Stimulated activated CD4-positive, alpha-beta T cell treated with anti-CD3 and anti-CD28 coated beads, Interleukin-4, amount 100 ng/mL, for 4 hours (primary cell): ENCODE results near the gene P2RX6.

Source experiments
- DNase-seq, 2 experiments: peaks; one replicate each; pipeline ENCODE4 v3.0.0-alpha.2; 2020

Gene P2RX6

GRCh38 chr22:21015466-21016006 is 571 bp downstream of the P2RX6 start:
- DNase-seq = no peak

GRCh38 chr22:21016644-21017420 is 1.9 kb downstream of the P2RX6 start:
- DNase-seq = no peak

GRCh38 chr22:21018314-21018713 is 3.3 kb downstream of the P2RX6 start:
- DNase-seq = no peak

GRCh38 chr22:21020802-21021429 is 6.0 kb downstream of the P2RX6 start:
- no peak for DNase-seq

GRCh38 chr22:21022507-21022906 is 7.5 kb downstream of the P2RX6 start:
- DNase-seq = no peak

- no peak for DNase-seq
Observed at GRCh38 chr22:21022955-21023614, 8.1 kb downstream of the P2RX6 start.

- no peak for DNase-seq
Observed at GRCh38 chr22:21025266-21025665, 10.3 kb downstream of the P2RX6 start.

- no peak for DNase-seq
Observed at GRCh38 chr22:21025763-21026755, 11.1 kb downstream of the P2RX6 start.

GRCh38 chr22:21026783-21027692 is 12.1 kb downstream of the P2RX6 start:
- DNase-seq = no peak

GRCh38 chr22:21028277-21029251 is 13.6 kb downstream of the P2RX6 start:
- DNase-seq = no peak

- DNase-seq = no peak
Observed at GRCh38 chr22:21029486-21030025, 14.6 kb downstream of the P2RX6 start.

GRCh38 chr22:21030032-21030431 is 15.1 kb downstream of the P2RX6 start:
- DNase-seq = no peak

GRCh38 chr22:21030621-21031544 is 15.9 kb downstream of the P2RX6 start:
- no peak for DNase-seq

- no peak for DNase-seq
Observed at GRCh38 chr22:21031545-21032036, 16.6 kb downstream of the P2RX6 start.

GRCh38 chr22:21032037-21032867 is 17.3 kb downstream of the P2RX6 start, which contains the start of gene SLC7A4:
Gene SLC7A4 (minus strand): TSS chr22:21032561. CDS start chr22:21031812, 749 bp downstream.
- no peak for DNase-seq

GRCh38 chr22:21032868-21033688 is 18.1 kb downstream of the P2RX6 start:
- no peak for DNase-seq
